ENCODE data around the gene FAM13C.
"Not testable (repeated sequence)": the region's sequence is repeated elsewhere in the genome, so short reads cannot be mapped to it uniquely, and the experiment has no call there.

Gene FAM13C

DNA sequence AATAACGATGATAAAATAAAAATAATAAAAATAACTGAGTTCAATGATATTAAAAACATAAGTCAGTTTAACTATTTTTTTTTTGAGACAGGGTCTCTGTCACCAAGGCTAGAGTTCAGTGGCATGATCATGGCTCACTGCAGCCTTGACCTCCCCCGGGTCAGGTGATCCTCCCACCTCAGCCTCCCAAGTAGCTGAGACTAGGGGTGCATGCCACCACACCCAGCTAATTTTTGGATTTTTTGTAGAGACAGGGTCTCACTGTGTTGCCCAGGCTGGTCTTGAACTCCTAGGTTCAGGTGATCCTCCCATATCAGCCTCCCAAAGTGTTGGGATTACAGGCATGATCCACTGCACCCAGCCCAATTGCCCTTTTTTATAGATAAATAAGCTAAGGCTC, 138.8 kb downstream of the FAM13C start:
- not testable (repeated sequence) for H3K9ac ChIP-seq (ENCODE audit: low read depth, low read length); H3K4me1 ChIP-seq (ENCODE audit: control insufficient read depth, insufficient read depth, low read length); H3K36me3 ChIP-seq (ENCODE audit: control insufficient read depth, insufficient read depth, low read length); H3K9me3 ChIP-seq (ENCODE audit: control insufficient read depth, insufficient read depth, low read length); H3K4me3 ChIP-seq (ENCODE audit: low read depth, low read length); H3K27me3 ChIP-seq (ENCODE audit: control insufficient read depth, insufficient read depth, low read length)

DNA sequence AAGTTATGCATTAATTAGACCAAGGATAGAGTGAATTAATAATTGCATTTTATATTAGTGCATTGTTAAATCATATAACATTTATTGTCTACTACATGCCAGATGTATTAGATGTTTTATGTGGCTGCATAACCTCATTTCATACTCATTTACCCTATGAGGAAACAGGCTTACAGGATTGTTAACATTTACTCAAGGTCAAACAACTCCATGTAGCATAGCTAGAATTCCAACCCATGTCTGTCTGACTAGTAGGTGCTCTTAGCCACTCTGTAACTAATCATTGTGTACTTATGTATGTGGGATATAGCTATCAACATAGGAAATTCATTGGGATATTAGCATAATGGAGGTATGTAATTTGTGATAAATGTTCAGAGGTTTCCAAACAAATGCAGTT, 139.6 kb downstream of the FAM13C start:
- Histone ChIP-seq H3K4me3 (ENCODE audit: low read depth, low read length) (no peak overlapping the region), H3K4me1 (ENCODE audit: control insufficient read depth, insufficient read depth, low read length) (no peaks in the 10 kb centered on the region), H3K9me3 (ENCODE audit: control insufficient read depth, insufficient read depth, low read length) (no peaks in the 10 kb centered on the region), H3K9ac (ENCODE audit: low read depth, low read length) (no peak overlapping the region), H3K27me3 (ENCODE audit: control insufficient read depth, insufficient read depth, low read length) (no peaks in the 10 kb centered on the region), H3K36me3 (ENCODE audit: control insufficient read depth, insufficient read depth, low read length) (no peaks in the 10 kb centered on the region)

DNA sequence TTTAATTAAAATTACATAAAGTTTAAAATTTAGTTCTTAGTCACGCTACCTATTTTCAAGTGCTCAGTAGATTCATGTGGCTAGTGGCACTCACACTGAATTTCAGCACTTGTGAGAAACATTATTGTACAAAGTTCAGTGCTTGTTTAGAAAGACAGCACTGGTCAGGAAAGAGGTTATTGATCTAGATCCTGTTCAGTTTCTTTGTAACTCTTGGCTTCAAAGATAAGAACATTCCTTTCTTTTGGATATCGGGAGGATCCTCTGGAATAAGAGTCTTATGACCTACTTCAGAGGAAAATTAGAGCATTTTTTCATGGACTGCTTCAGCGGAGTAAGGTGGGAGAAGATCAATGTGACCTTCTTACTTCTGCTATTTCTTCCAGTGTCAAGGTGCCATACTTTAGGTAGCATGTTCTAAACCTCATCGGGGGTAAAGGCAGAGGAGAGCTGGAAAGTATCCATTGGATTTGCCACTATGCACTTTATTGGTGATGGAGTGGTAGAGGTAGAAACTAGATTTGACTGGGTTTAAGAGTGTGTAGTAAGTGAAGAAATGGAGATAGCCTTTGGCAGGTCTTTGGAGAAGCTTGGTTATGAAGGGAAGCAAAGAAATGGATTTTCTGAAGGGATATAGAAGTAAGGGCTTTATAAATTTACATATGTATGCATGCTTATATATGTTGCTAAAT, 146.0 kb downstream of the FAM13C start:
- Histone ChIP-seq H3K36me3 (ENCODE audit: control insufficient read depth, insufficient read depth, low read length) (no peaks in the 10 kb centered on the region), H3K9me3 (ENCODE audit: control insufficient read depth, insufficient read depth, low read length) (no peaks in the 10 kb centered on the region), H3K27me3 (ENCODE audit: control insufficient read depth, insufficient read depth, low read length) (no peaks in the 10 kb centered on the region), H3K9ac (ENCODE audit: low read depth, low read length) (no peak overlapping the region), H3K4me1 (ENCODE audit: control insufficient read depth, insufficient read depth, low read length) (no peaks in the 10 kb centered on the region), H3K4me3 (ENCODE audit: low read depth, low read length) (no peak overlapping the region)

DNA sequence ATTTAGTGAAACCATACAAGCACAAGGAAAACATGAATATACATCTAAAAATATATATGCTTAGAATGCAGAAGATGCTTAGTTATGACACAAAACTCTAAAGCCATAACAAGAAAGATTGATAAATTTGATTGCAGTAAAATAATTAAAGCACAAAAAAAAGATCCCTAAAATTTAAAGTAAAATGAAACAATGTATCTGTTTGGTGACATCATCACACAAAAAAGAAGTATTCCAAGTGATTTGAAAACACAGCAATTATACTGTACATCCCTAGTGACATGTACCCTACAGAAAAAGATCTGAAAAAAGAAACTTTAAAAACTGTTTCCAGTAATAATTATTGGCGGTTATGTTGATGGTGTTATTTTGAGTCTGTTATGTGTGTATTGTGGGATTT, 148.2 kb downstream of the FAM13C start:
- Histone ChIP-seq H3K36me3 (ENCODE audit: control insufficient read depth, insufficient read depth, low read length) (no peaks in the 10 kb centered on the region), H3K4me3 (ENCODE audit: low read depth, low read length) (no peak overlapping the region), H3K4me1 (ENCODE audit: control insufficient read depth, insufficient read depth, low read length) (no peaks in the 10 kb centered on the region), H3K9me3 (ENCODE audit: control insufficient read depth, insufficient read depth, low read length) (no peaks in the 10 kb centered on the region), H3K9ac (ENCODE audit: low read depth, low read length) (no peak overlapping the region), H3K27me3 (ENCODE audit: control insufficient read depth, insufficient read depth, low read length) (no peaks in the 10 kb centered on the region)

DNA sequence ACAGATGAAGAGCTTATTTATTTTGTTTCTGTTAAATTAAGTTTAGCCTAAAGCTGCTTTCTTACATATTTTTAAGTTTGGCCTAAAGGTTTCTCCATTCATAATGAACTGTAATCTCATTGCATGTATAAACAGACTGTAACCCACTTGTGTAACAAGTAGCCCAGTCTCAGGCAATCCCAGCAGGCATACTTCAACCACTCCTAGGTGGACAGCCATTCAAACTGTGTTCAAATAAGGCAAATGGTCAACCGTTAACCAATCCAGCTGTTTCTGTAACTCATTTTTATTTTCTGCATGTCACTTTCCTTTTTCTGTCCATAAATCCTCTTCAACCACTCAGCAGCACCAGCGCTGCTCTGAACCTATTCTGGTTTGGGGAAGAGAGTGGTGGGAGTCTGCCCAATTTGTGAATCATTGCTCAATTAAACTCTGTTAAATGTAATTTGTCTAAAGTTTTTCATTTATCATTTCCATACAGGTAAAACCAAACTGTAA, 150.0 kb downstream of the FAM13C start:
- Histone ChIP-seq H3K9ac (ENCODE audit: low read depth, low read length) (no peak overlapping the region), H3K27me3 (ENCODE audit: control insufficient read depth, insufficient read depth, low read length) (no peaks in the 10 kb centered on the region), H3K4me3 (ENCODE audit: low read depth, low read length) (no peak overlapping the region), H3K4me1 (ENCODE audit: control insufficient read depth, insufficient read depth, low read length) (no peaks in the 10 kb centered on the region), H3K9me3 (ENCODE audit: control insufficient read depth, insufficient read depth, low read length) (no peaks in the 10 kb centered on the region), H3K36me3 (ENCODE audit: control insufficient read depth, insufficient read depth, low read length) (no peaks in the 10 kb centered on the region)

DNA sequence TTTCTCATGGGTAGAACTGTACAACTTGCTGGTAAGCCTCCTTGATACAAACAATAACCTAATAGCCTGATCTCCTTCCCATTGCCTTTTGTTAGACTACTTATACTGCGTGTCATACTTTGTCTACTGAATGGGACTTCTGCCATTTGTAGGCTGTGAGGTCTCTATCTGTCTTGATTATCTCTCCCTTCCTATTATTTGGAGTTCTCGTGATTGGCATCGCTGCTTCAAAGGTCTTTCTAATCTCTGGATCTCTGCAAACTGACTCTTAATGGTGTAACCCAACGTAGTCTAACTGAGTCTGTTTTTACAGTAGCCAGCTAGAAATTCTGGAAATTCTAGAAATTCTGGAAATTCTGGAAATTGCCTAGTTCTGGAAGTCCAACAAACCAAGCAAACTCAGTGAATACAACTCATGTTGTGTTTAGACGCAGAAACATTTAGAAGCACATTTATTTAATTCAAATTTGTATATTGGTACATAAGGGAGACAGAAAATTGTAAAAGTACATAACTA, 156.1 kb downstream of the FAM13C start:
- Histone ChIP-seq H3K36me3 (ENCODE audit: control insufficient read depth, insufficient read depth, low read length) (no peaks in the 10 kb centered on the region), H3K4me1 (ENCODE audit: control insufficient read depth, insufficient read depth, low read length) (peaks cover 5% of the 10 kb centered on the region), H3K27me3 (ENCODE audit: control insufficient read depth, insufficient read depth, low read length) (no peaks in the 10 kb centered on the region), H3K9me3 (ENCODE audit: control insufficient read depth, insufficient read depth, low read length) (no peaks in the 10 kb centered on the region), H3K4me3 (ENCODE audit: low read depth, low read length) (no peak overlapping the region), H3K9ac (ENCODE audit: low read depth, low read length) (no peak overlapping the region)

Measured in iPS-15b (cell line).